Measurements from ENCODE around the gene ADIPOQ.
"Not testable (repeated sequence)": the region's sequence is repeated elsewhere in the genome, so short reads cannot be mapped to it uniquely, and the experiment has no call there.

Gene ADIPOQ

GRCh38 chr3:186806089-186807055 lies 36.1 kb upstream of the ADIPOQ start, which contains the start of gene RFC4:
RFC4 (minus strand) TSS chr3:186806482; CDS start chr3:186804713, 1,769 bp downstream.
- Histone ChIP-seq H3K9me3 (ENCODE audit: insufficient read depth, low read length) (no peaks in the 10 kb centered on the region), H3K9ac (ENCODE audit: low read length) (peak within 1 kb of the TSS; percentile 93), H3K27me3 (ENCODE audit: low read depth, low read length) (no peaks in the 10 kb centered on the region), H3K79me2 (ENCODE audit: low read length) (peaks cover 39% of the 10 kb centered on the region), H3K4me1 (ENCODE audit: low read length) (peaks cover 15% of the 10 kb centered on the region), H4K20me1 (ENCODE audit: insufficient read depth, low read length) (no peaks in the 10 kb centered on the region), H3K27ac (ENCODE audit: low read length) (peak within 1 kb of the TSS; percentile 70), H3K36me3 (replicated peaks; ENCODE audit: low read depth, low read length) (peaks cover 20% of the 10 kb centered on the region), H3K4me2 (ENCODE audit: low read length) (peak within 1 kb of the TSS; percentile 92), H3K4me3 (ENCODE audit: low read length) (peak within 1 kb of the TSS; percentile 85), H2AFZ (ENCODE audit: low read depth, low read length) (peak within 1 kb of the TSS; percentile 84; the same call in 1 of the 2 replicates)
- TF ChIP-seq CTCF (IDR thresholded peaks at IDR 0.05; ENCODE audit: low read depth, low read length), result no peak
- no peak for TF ChIP-seq EZH2phosphoT487 (IDR thresholded peaks at IDR 0.05; ENCODE audit: low read depth)

GRCh38 chr3:186807231-186807630 lies 35.3 kb upstream of the ADIPOQ start:
- TF ChIP-seq EZH2phosphoT487 (IDR thresholded peaks at IDR 0.05; ENCODE audit: low read depth) (no peak), CTCF (IDR thresholded peaks at IDR 0.05; ENCODE audit: low read depth, low read length) (no peak)
- peak overlapping the region; percentile 70; the same call in 1 of the 2 replicates for H3K27ac ChIP-seq (ENCODE audit: low read length)
- peaks cover 18% of the 10 kb centered on the region for H3K36me3 ChIP-seq (replicated peaks; ENCODE audit: low read depth, low read length)
- peak overlapping the region; percentile 85 for H3K4me3 ChIP-seq (ENCODE audit: low read length)
- peaks cover 39% of the 10 kb centered on the region for H3K79me2 ChIP-seq (ENCODE audit: low read length)
- peak overlapping the region; percentile 93 for H3K9ac ChIP-seq (ENCODE audit: low read length)
- no peak overlapping the region for H2AFZ ChIP-seq (ENCODE audit: low read depth, low read length)
- H3K27me3 ChIP-seq (ENCODE audit: low read depth, low read length), result no peaks in the 10 kb centered on the region
- H3K4me1 ChIP-seq (ENCODE audit: low read length), result peaks cover 15% of the 10 kb centered on the region
- H3K9me3 ChIP-seq (ENCODE audit: insufficient read depth, low read length), result no peaks in the 10 kb centered on the region
- peak overlapping the region; percentile 92 for H3K4me2 ChIP-seq (ENCODE audit: low read length)
- no peaks in the 10 kb centered on the region for H4K20me1 ChIP-seq (ENCODE audit: insufficient read depth, low read length)

- Histone ChIP-seq H2AFZ (ENCODE audit: low read depth, low read length) (no peak overlapping the region), H3K9ac (ENCODE audit: low read length) (no peak overlapping the region), H3K27ac (ENCODE audit: low read length) (no peak overlapping the region), H3K4me3 (ENCODE audit: low read length) (no peak overlapping the region), H3K27me3 (ENCODE audit: low read depth, low read length) (no peaks in the 10 kb centered on the region), H3K36me3 (replicated peaks; ENCODE audit: low read depth, low read length) (no peaks in the 10 kb centered on the region), H4K20me1 (ENCODE audit: insufficient read depth, low read length) (no peaks in the 10 kb centered on the region), H3K79me2 (ENCODE audit: low read length) (peaks cover 19% of the 10 kb centered on the region), H3K4me1 (ENCODE audit: low read length) (peaks cover 14% of the 10 kb centered on the region), H3K4me2 (ENCODE audit: low read length) (no peak overlapping the region), H3K9me3 (ENCODE audit: insufficient read depth, low read length) (no peaks in the 10 kb centered on the region)
- TF ChIP-seq EZH2phosphoT487 (IDR thresholded peaks at IDR 0.05; ENCODE audit: low read depth), result no peak
- no peak for TF ChIP-seq CTCF (IDR thresholded peaks at IDR 0.05; ENCODE audit: low read depth, low read length)
Measured at GRCh38 chr3:186810336-186810996, 32.0 kb upstream of the ADIPOQ start.

GRCh38 chr3:186811313-186811712 lies 31.2 kb upstream of the ADIPOQ start:
- not testable (repeated sequence) for H2AFZ ChIP-seq (ENCODE audit: low read depth, low read length); H3K27me3 ChIP-seq (ENCODE audit: low read depth, low read length); H3K36me3 ChIP-seq (replicated peaks; ENCODE audit: low read depth, low read length); H4K20me1 ChIP-seq (ENCODE audit: insufficient read depth, low read length); H3K27ac ChIP-seq (ENCODE audit: low read length); H3K4me3 ChIP-seq (ENCODE audit: low read length); H3K9me3 ChIP-seq (ENCODE audit: insufficient read depth, low read length); H3K9ac ChIP-seq (ENCODE audit: low read length); H3K4me2 ChIP-seq (ENCODE audit: low read length)
- Histone ChIP-seq H3K79me2 (ENCODE audit: low read length) (peaks cover 10% of the 10 kb centered on the region; the same call in 1 of the 2 replicates), H3K4me1 (ENCODE audit: low read length) (peaks cover 21% of the 10 kb centered on the region)

All from OCI-LY3 (cell line).